ENCODE measurements around the gene C3orf70.

C3orf70 gene

DNA sequence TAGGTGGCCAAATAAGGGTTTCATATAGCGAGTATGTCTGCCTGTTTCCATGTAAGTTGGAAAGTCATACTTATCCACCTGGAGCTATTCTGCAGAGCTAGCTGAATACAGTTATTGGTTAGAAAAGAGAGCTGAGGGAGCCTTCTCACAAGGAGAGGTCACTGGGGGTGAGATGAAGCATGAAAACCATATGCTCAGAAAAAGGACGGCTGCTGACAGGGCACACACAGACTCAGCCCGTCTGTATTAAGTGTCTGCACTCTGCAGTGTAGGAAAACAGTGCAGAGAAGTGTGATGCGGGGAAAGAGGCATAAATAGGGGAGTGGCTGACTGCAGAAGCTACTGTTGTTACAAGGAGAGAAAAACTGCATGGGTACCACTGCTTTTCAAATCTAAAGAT, 58.2 kb downstream of the C3orf70 start:
- TF ChIP-seq, protein P1, sequence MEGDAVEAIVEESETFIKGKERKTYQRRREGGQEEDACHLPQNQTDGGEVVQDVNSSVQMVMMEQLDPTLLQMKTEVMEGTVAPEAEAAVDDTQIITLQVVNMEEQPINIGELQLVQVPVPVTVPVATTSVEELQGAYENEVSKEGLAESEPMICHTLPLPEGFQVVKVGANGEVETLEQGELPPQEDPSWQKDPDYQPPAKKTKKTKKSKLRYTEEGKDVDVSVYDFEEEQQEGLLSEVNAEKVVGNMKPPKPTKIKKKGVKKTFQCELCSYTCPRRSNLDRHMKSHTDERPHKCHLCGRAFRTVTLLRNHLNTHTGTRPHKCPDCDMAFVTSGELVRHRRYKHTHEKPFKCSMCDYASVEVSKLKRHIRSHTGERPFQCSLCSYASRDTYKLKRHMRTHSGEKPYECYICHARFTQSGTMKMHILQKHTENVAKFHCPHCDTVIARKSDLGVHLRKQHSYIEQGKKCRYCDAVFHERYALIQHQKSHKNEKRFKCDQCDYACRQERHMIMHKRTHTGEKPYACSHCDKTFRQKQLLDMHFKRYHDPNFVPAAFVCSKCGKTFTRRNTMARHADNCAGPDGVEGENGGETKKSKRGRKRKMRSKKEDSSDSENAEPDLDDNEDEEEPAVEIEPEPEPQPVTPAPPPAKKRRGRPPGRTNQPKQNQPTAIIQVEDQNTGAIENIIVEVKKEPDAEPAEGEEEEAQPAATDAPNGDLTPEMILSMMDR (IDR thresholded peaks at IDR 0.05; ENCODE audit: borderline replicate concordance, control extremely low read depth, extremely low read depth, insufficient read depth, missing control alignments): no peak
- in situ Hi-C loops (cut with MboI; ENCODE audit: low sequenced_read_pairs, unreplicated experiment): no loop called here
- DNase-seq (ENCODE audit: low spot score): no peak

GRCh38 chr3:185093116-185093515, 59.7 kb downstream of the C3orf70 start:
- in situ Hi-C loops (cut with MboI; ENCODE audit: low sequenced_read_pairs, unreplicated experiment): no loop called here
- DNase-seq (ENCODE audit: low spot score): no peak
- TF ChIP-seq, protein P1 (IDR thresholded peaks at IDR 0.05; ENCODE audit: borderline replicate concordance, control extremely low read depth, extremely low read depth, insufficient read depth, missing control alignments): no peak

- TF ChIP-seq, protein P1 (IDR thresholded peaks at IDR 0.05; ENCODE audit: borderline replicate concordance, control extremely low read depth, extremely low read depth, insufficient read depth, missing control alignments): no peak
- no peak for DNase-seq (ENCODE audit: low spot score)
- in situ Hi-C loops (cut with MboI; ENCODE audit: low sequenced_read_pairs, unreplicated experiment): no loop called here
These were observed 62.0 kb downstream of the C3orf70 start for GRCh38 chr3:185090811-185091210.

- no peak for DNase-seq (ENCODE audit: low spot score)
- TF ChIP-seq, protein P1 (IDR thresholded peaks at IDR 0.05; ENCODE audit: borderline replicate concordance, control extremely low read depth, extremely low read depth, insufficient read depth, missing control alignments): no peak
- in situ Hi-C loops (cut with MboI; ENCODE audit: low sequenced_read_pairs, unreplicated experiment): no loop called here
These were observed 63.1 kb downstream of the C3orf70 start for GRCh38 chr3:185089751-185090150.

DNA sequence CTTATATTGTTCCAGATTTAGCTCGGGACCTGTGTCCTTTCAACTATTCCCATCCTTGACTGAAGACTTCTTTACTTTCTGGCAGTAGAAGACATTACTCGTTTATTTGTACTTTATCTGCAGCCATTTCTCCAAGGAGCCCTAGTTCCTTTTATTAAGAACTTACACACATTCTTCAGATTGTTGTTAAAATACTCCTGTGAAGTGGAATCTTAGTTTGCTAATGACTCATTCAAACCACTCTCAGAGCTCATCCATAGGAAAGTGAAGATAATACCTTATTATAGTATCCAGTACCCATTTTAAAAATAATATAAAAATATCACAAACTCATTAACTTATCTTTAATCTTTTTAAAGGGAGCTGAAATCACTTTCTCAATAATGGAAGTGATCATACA, 63.5 kb downstream of the C3orf70 start:
- TF ChIP-seq, protein P1 (IDR thresholded peaks at IDR 0.05; ENCODE audit: borderline replicate concordance, control extremely low read depth, extremely low read depth, insufficient read depth, missing control alignments): no peak
- DNase-seq (ENCODE audit: low spot score): no peak
- in situ Hi-C loops (cut with MboI; ENCODE audit: low sequenced_read_pairs, unreplicated experiment): no loop called here

- TF ChIP-seq, protein P1 (IDR thresholded peaks at IDR 0.05; ENCODE audit: borderline replicate concordance, control extremely low read depth, extremely low read depth, insufficient read depth, missing control alignments): no peak
- no peak for DNase-seq (ENCODE audit: low spot score)
- in situ Hi-C loops (cut with MboI; ENCODE audit: low sequenced_read_pairs, unreplicated experiment): no loop called here
These were observed 65.4 kb downstream of the C3orf70 start for GRCh38 chr3:185087419-185087818.

DNA sequence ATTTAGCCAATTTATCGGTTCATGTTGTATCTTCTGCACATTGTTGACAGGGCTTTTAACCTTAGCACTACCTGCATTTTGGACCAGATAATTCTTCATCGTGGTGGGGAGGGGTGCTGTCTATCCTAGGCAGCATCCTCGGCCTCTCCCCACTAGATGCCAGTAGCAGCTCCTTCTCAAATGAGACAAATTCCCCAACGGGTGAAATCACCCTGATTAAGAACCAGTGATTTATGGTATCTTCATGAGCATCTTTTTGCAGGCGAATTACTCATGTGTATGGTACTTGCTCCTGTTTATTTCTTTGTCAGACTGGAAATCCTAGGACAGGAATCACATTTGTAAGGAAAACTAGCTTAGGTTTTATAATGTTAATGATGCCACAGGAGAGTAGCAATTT, 68.0 kb downstream of the C3orf70 start:
- no peak for DNase-seq (ENCODE audit: low spot score)
- TF ChIP-seq, protein P1 (IDR thresholded peaks at IDR 0.05; ENCODE audit: borderline replicate concordance, control extremely low read depth, extremely low read depth, insufficient read depth, missing control alignments): no peak
- in situ Hi-C loops (cut with MboI; ENCODE audit: low sequenced_read_pairs, unreplicated experiment): no loop called here

All from GM13976 (cell line).